IPS DF 19.7 (cell line): ENCODE data around the gene PARS2.

Source experiments
- DNase-seq: peaks from one replicate; pipeline ENCODE4 v3.0.0-alpha.2; 2013; ENCODE audit warnings: low read depth, low spot score

Gene PARS2

DNA sequence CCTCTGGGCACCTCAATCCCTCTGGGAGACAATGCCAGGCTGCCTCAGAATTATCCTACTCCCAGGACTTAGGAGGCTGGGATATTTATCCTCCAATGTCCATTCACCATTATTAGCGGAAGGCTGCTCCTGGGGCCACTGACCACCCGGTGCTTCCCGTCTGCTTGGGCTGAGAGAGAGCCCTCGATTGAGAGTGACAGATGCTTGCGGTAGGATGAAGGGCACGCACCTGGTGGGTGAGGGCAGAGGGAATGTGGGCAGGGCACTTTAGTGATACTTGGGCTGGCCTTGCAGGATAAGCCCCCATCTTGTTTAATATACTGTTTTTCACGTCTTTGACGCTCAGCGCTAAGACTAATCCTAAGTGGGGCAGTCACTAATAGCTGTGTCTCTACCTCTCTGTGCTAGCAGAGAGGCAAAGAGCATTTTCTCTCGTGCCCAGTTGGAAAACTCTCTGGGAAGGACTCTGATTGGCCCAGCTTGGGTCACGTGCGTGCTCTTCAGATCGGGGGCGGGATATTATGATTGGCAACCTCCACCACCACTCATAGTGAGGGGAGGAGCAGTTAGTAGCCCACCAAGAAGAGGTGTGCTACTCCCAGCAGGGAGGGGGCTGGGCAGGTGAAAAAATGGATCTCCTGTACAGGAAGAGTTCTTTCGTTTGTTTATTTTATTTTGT lies 10.6 kb upstream of the PARS2 start:
- DNase-seq = peak; percentile 61

DNA sequence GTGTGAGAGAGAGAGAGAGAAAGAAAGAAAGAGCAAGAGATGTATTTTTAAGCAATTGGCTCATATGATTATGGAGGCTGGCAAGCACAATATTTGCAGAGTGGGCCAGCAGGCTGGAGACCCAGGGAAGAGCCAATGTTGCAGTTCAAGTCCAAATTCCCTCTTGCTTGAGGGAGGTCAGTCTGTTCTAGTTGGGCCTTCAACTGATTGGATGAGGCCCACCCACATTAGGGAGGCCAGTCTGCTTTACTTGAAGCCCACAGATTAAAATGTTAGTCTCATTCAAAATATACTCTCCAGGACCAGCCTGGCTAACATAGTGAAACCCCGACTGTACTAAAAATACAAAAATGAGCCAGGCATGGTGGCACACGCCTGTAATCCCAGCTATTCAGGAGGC lies 8.6 kb upstream of the PARS2 start:
- DNase-seq = no peak

DNA sequence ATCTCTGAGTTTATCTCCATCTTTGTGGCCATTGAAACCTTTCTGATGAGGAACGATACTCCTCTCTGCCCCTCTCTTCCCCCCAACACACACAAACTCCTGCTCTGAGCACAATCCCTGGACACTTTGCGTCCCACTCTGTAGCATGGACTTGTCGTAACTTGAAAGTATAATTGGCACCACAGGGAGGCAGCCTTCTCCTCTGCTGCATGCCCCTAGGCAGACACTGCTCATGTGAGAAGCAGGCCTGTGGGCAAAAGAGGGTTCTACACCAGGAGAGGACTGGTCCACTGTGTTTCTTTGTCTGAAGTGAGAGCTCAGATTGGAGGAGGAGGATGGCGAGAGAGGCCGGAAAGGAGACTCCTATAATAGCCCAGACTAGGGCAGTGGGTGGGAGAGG lies 3.8 kb upstream of the PARS2 start:
- DNase-seq = no peak

DNA sequence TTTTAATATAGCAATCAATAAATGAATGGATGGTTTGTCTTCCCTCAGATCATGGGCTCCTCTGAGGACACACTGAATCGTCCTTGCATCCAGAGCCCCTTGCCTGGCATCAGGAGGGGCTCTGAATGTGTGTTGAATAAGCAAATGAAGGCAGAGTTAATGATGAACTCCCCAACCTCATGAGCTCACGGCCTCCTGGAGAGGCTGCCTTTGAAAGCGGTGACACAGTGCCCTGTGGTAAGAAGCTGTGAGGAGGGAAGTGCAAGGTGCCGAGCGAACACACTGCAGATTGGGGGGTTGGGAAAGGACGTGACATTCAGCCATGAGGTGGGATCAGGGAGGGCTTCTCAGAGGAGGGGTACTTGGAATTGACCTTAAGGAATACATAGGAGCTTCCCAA lies 3.2 kb upstream of the PARS2 start:
- DNase-seq = no peak

DNA sequence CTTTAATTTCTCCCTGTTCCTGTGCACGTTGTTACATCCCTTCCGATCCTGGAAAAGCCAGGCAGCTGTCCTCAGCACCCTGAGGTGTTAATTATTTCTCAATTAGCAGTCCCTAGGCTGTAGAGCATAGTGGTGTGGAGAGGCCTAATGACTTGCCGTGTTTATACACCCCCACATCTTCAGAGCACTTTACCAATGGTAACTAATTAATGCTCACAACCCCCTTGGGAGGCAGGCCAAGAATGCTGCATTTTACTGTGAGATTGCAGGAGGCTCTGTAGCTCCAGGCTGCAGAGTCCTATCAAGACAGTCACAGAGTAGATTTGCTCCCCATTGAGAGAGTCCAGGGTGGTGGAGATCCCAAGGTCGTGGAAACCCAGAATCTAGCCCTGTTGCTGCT lies 2.4 kb upstream of the PARS2 start:
- DNase-seq = no peak

DNA sequence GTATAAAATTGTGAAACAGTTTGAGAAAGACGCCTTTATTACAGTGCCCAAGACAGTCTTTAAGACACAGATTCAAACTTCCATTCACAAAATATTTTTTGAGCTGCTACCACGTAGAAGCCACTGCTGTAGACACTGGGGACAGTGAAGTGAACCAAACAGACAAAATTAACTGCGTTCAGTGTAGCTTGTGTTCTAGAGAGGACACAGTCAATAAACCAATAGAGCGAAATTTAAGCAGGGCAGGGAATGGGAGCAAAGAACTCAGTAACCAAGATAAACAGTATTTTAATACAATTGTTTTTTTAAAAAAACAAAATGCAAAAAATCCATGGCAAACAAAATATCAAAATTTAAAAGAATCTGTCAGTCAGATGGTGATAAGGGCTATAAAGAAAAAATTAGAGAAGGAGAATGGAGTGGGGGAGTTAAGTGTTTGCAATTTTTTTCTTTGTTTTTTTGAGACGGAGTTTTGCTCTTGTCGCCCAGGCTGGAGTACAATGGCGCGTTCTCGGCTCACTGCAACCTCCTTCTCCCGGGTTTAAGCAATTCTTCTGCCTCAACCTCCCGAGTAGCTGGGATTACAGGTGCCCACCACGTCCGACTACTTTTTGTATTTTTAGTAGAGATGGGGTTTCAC lies 719 bp upstream of the PARS2 start:
- DNase-seq = no peak

DNA sequence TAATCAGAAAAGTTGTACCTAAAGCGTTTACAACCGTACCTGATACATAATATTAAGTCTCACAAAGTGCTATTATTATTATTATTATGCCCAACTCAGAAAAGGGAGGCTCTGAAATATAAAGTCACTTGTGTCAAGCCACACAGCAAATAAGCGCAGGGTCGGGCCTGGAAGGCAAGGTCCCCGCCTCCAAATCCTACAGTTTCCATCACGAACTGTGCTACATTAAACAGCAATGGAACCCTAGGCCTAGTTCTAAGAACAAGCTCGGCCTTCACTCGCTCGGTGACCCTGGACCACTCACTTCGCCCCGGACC lies 549 bp downstream of the PARS2 start:
- no peak for DNase-seq

DNA sequence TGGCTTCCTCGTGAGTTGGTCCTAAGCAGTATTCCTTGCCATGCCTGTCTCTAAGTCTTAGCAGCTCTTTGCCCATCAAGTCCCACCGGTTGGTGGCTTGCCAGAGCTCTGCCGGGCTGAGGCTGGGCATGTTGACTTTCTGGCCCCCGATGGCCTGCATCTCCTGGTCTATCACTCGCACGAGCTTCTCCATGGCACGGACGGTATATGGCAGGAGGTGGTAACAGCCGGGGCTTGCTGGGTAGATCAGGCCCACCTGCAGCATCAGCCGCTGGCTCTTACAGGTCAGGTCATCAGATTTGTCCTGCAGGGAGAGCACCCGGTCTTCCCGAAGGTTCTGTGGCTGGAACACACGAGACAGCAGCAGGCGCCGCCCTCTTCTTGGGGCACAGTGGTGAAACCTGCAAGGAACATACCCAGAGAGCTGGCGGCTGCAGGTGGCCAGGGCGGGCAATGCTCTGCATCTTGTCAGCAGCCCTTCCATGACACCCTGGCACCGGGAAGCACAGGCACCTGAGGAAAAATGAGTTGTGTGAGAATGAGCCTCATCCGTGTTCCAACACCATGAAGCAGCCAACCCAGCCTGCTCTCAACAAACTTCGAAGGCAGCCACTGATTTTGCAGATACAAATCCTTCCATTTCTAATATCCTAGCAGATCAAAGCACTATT lies 5.5 kb downstream of the PARS2 start:
- DNase-seq = no peak

DNA sequence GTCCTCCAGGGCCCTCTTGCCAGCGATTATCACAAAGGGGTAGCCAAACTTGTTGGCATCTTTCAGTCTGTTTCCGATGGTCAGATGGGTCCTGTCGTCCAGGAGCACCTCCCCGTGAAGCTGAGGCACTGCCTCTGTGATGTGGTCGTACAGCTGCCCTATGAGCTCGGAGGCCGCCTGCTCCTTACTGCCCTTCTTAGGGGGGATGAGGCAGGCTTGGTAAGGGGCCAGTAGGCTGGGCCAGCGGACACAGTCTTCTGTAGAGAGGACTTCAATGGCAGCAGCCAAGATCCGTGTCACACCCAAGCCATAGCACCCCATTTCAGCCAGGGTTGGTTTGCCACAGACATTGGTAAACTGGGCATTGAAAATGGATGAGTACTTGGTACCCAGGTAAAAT lies 6.5 kb downstream of the PARS2 start:
- DNase-seq = no peak

DNA sequence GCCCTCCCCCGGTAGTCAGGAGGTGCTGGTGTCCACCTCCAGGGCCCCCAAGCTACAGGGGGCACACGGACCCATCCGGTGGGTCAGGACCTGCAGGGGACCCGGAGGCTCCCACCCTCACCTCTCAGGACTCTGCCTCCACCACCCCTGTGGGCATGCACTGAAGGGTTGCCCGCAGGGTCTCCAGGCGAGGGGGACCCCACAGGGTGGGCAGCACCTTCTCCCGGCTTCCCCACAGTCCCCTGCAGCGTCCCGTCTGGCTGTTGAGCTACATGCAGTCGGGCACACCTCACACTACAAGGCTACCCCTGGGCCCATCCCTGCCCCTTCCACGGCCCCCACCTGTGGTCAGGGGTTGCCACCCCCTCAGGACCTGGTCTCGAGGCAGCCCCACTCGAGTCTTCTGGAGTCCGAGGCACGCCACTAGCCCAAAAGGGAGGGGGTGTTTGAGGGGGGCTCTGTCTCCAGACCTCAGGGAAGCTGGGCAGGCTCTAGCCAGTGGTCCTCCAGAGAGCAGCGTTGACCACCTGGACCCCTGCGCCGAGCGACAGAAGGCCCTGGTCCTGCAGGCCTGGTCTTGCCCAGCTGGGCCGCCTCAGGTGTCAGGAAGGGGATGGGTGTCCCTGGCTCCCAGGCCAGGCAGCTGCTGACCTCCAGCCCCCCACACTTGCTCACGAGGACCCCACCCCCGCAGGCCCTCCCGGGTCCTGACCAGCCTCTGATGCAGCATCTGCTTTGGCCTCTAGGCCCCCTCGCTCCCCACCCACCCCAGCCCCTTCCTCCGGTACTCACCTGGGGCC lies 9.6 kb downstream of the PARS2 start:
- no peak for DNase-seq

DNA sequence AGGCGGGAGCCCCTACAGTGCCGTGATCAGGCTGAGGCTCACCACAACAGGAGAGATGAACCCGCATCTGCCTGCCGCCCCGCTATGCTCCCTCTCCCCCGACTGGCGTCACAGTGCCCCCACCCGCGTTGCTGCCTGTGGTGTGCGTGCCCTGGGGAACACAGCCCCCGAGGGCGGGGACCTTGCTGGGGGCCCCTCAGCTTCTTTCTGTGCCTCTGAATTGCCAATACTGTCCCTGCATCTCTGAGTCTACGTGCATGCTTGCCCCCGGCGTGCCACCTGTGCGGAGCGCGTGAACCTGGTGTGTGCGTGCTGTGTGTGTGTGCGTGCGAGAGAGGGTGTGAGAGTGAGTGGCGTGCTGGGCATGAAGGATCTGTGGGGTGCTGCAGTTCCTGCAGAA lies 10.3 kb downstream of the PARS2 start:
- no peak for DNase-seq

DNA sequence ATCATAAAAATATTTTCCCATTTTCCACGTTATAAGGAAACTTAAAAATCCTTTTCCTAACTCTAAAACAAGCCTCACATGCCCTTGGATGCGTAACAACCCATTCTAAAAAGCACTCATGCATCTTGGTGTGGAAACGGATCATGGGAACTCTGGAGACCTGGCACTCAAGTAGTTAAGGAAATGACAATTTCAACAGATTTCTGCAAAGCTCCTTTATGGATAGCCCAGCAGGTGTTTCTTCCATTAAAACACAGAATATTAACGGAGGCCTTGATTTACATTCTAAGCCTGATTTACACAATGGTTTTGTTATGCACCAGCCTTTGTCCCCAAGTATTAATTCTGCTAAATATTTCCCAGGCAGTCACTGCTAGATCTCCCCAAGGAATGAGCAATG lies 12.9 kb downstream of the PARS2 start:
- DNase-seq = no peak

DNA sequence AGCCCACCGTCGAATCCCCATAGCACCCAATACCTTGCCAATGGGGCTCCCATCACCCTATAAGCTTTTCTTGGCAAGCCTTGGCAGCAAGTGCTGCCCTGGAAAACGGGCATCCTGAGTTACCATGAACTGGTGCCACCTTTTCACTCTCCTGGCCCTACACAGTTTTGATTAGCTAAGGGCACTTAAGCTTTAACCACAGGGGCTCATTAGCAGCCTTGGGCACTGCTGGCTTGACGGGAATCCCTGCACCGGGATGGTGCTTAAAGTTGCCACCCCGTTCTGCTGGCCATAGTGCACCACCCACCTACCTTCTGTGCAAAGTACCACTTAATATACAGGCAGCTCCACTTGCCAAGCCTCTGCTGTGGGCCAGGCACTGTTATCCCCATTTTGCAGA lies 13.7 kb downstream of the PARS2 start:
- no peak for DNase-seq

DNA sequence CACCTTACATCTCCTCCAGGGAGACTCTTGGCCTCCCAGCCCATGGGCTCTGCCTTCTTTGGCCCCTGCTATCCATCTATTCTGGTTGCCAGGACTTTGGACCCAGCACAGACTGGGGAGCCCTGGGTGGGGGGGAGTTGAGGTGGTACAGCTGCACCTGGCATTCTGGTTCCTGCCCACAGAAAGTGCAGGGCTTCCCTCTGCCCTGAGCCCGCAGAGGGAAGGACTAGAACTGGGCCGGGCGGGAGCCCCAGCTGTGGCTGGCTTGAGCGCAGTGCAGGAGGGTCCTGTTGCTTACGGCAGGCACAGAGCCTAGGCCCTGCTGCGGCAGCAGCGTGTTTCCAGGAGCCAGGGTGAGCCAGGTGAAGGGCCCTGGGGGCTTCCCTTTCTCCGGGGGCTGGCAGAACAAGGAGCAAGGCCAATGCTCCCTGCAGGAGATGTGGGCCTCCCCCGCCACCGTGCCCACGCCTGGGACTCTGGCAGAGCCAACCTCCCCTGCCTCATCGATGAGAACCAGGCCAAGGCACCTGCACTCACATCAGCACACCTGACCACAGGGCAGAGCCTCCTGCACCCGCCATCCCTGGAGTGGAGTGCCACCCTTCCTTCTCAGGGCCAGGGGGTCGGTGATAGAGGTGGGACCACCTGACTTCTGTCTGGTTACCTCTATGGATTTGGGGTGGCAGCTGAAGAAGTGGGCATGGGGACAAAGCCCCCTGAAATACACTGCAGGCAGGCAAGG lies 16.1 kb downstream of the PARS2 start:
- DNase-seq = no peak

DNA sequence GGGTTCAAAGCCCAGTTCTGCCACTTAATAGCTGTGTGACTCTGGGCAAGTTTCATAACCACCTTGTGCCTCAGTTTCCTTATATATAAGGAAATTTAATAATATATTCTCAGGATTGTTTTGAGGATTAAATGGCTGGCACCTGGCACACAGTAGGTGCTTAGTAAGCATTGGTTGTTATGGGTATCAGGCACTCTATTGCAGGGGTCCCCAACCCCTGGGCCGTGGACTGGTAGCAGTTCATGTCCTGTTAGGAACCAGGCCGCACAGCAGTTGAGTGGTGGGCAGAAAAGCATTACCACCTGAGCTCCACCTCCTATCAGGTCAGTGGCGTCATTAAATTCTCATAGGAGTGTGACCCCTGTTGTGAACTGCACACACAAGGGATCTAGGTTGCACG lies 18.5 kb downstream of the PARS2 start:
- DNase-seq = no peak

DNA sequence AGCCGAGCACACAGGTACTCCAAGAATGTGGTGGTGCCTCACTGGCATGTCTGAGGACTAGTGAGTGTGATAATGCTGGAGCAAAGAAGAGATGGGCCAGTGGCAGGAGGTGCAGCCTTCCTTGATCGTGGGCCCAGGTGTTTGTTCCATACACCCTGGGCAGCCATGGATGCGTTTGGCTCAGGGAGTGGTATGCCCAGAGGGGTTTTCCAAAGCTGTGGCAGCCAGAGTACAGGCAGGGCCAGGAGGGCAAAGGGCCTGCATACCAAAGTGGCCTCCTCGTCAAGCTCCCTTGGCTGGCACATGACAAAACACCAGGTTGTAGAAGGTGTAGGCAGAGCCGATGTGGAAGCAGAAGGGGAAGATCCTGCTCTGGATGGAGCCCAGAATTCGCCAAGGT lies 19.0 kb downstream of the PARS2 start:
- DNase-seq = no peak

DNA sequence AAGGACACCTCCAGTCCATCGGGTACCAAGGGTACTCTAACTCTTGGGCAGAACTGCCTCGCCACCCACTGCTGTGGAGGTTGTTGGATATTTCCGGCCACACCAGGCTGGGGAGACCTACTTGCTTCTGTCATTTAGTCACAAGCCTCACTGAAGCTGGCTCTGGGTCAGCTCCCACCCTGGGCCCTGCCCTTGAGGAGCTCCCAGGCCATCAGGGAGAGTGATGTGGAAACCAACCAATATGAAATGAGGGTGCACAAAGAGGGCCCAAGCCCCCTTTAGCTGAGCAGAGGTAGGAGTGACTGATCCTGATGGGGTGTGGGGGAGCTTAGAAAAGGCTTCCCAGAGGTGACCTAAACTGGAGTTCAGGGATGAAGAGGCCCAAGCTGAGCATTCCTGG lies 19.6 kb downstream of the PARS2 start:
- DNase-seq = no peak

DNA sequence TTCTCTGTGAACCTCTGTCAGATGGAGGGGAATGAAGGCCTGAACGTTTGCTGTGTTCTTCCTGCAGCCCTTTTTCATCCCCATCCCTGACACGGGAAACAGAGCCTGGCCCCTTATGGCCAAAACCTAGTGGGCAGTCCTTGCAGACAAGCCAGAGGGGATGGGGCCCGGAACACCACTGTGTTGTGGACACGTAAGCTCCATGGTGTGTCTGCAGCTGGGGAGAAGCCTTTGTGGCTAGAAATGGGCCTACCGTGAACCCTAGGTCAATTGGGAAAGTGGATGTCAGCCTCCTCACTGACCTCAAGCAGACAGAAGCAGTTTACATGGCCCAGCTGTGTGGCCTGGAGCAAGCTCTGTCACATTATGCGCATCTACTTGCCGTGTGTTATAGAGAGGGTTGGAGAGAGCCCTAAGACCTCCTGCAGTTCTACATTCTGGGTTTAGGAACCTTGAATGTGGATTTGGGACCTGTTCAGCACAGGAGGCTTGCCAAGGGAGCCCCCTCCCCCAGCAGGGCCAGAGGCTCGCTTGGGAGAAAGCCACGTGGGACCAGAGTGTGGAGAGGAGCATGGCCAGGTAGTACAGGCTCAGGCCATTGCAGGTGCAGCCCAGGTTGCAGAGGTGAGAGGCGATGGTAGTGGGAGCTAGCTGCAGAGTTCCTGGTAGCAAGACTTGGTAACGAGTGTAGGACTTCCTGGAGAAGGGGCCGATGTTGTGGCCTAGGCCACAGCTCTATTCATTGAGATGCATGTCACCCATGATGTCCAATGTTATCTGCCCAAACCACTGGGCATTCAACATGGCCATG lies 20.7 kb downstream of the PARS2 start:
- no peak for DNase-seq

DNA sequence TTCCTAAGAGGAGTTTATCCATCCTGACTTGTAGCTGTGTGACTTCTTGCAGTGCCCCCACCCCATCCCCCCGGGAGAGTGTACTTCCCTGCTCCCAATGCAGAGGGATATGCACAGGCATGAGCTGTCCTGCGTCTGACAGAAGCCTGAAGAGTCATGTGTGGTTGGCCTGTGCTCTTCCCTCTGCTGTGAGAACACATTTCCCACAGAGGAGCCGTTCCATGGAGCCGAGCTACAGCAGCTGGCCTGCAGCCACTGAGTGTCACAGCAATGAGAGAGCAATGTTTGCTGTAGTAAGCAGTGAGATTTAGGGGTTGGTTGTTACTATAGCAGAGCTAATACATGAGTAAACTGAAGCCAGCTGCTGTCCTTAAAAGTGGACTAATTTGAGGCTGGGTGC lies 22.0 kb downstream of the PARS2 start:
- no peak for DNase-seq

DNA sequence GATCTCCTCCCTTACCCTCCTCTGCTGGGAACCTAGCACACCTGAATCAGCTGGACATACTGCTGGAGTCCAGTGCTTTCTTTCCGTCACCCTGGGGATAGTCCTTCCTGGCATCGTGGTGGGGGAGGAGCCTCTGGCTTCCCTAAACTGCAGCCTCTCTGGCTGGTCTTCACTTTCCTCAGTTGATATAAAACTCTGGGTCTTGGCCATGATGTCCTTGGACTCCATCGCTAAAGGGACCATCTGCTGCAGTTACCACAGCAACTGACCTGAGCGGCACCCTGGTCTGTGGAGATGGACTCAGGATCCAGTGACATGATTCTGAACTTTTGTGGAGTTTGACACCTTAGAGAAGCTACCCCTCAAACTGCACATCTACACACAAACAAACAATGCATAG lies 22.8 kb downstream of the PARS2 start:
- DNase-seq = no peak

DNA sequence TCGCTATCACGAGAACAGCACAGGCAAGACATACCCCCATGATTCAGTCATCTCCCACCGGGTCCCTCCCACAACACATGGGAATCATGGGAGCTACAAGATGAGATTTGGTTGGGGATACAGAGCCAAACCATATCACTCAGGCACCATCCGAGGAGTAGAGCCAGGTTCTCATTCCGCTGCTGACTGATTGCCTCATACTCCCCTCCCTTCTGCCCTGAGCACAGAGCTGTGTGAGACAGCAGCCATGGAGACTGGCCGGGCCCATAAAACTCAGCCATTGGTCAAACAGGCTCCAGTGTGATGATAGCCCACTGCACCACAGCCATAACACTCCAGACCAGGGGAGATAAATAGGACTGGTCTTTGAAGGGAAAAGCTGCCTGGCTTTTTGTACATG lies 26.1 kb downstream of the PARS2 start:
- DNase-seq = no peak
